ENCODE results near the gene DERL3. TPM values are rescaled to one million over a fixed set of nuclear protein-coding genes. Genes with fewer than 3 reads are reported as not detected.

The DERL3 gene
- total and polyA plus RNA-seq, 2 of the 13 experiments (the other 11 are each of a cell fraction or from before 2014, with no cell fraction given), result not detected

GRCh38 chr22:23849009-23850006, 10.5 kb upstream of the DERL3 start (continued):
- no peak for TF ChIP-seq EP300 (IDR thresholded peaks at IDR 0.05; ENCODE audit: low read depth in 2 of 2, low read length in 2 of 2)
- TF ChIP-seq EP300 (CRISPR knock-in tag; IDR thresholded peaks at IDR 0.05; ENCODE audit: borderline replicate concordance), result no peak
- 0 out of 2 replicates have a peak, but pooled peaks have one; percentile 92 for TF ChIP-seq RELA (CRISPR knock-in tag; IDR thresholded peaks at IDR 0.05)
- no peak for TF ChIP-seq TRIM24 (CRISPR knock-in tag; IDR thresholded peaks at IDR 0.05)
- TF ChIP-seq ZNF138 (CRISPR knock-in tag; IDR thresholded peaks at IDR 0.05; ENCODE audit: low read depth), result no peak
- no peak for TF ChIP-seq GLI4 (CRISPR knock-in tag; IDR thresholded peaks at IDR 0.05; ENCODE audit: borderline replicate concordance)
- TF ChIP-seq ATF7-NPFF (CRISPR knock-in tag; IDR thresholded peaks at IDR 0.05; ENCODE audit: low read depth), result 0 out of 2 replicates have a peak, but pooled peaks have one; percentile 1
- TF ChIP-seq MZF1 (CRISPR knock-in tag; IDR thresholded peaks at IDR 0.05; ENCODE audit: borderline replicate concordance), result no peak
- TF ChIP-seq, protein P1, sequence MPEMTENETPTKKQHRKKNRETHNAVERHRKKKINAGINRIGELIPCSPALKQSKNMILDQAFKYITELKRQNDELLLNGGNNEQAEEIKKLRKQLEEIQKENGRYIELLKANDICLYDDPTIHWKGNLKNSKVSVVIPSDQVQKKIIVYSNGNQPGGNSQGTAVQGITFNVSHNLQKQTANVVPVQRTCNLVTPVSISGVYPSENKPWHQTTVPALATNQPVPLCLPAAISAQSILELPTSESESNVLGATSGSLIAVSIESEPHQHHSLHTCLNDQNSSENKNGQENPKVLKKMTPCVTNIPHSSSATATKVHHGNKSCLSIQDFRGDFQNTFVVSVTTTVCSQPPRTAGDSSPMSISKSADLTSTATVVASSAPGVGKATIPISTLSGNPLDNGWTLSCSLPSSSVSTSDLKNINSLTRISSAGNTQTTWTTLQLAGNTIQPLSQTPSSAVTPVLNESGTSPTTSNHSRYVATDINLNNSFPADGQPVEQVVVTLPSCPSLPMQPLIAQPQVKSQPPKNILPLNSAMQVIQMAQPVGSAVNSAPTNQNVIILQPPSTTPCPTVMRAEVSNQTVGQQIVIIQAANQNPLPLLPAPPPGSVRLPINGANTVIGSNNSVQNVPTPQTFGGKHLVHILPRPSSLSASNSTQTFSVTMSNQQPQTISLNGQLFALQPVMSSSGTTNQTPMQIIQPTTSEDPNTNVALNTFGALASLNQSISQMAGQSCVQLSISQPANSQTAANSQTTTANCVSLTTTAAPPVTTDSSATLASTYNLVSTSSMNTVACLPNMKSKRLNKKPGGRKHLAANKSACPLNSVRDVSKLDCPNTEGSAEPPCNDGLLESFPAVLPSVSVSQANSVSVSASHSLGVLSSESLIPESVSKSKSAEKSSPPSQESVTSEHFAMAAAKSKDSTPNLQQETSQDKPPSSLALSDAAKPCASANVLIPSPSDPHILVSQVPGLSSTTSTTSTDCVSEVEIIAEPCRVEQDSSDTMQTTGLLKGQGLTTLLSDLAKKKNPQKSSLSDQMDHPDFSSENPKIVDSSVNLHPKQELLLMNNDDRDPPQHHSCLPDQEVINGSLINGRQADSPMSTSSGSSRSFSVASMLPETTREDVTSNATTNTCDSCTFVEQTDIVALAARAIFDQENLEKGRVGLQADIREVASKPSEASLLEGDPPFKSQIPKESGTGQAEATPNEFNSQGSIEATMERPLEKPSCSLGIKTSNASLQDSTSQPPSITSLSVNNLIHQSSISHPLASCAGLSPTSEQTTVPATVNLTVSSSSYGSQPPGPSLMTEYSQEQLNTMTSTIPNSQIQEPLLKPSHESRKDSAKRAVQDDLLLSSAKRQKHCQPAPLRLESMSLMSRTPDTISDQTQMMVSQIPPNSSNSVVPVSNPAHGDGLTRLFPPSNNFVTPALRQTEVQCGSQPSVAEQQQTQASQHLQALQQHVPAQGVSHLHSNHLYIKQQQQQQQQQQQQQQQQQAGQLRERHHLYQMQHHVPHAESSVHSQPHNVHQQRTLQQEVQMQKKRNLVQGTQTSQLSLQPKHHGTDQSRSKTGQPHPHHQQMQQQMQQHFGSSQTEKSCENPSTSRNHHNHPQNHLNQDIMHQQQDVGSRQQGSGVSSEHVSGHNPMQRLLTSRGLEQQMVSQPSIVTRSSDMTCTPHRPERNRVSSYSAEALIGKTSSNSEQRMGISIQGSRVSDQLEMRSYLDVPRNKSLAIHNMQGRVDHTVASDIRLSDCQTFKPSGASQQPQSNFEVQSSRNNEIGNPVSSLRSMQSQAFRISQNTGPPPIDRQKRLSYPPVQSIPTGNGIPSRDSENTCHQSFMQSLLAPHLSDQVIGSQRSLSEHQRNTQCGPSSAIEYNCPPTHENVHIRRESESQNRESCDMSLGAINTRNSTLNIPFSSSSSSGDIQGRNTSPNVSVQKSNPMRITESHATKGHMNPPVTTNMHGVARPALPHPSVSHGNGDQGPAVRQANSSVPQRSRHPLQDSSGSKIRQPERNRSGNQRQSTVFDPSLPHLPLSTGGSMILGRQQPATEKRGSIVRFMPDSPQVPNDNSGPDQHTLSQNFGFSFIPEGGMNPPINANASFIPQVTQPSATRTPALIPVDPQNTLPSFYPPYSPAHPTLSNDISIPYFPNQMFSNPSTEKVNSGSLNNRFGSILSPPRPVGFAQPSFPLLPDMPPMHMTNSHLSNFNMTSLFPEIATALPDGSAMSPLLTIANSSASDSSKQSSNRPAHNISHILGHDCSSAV (CRISPR knock-in tag; IDR thresholded peaks at IDR 0.05; ENCODE audit: borderline replicate concordance), result no peak
- TF ChIP-seq, protein P2, sequence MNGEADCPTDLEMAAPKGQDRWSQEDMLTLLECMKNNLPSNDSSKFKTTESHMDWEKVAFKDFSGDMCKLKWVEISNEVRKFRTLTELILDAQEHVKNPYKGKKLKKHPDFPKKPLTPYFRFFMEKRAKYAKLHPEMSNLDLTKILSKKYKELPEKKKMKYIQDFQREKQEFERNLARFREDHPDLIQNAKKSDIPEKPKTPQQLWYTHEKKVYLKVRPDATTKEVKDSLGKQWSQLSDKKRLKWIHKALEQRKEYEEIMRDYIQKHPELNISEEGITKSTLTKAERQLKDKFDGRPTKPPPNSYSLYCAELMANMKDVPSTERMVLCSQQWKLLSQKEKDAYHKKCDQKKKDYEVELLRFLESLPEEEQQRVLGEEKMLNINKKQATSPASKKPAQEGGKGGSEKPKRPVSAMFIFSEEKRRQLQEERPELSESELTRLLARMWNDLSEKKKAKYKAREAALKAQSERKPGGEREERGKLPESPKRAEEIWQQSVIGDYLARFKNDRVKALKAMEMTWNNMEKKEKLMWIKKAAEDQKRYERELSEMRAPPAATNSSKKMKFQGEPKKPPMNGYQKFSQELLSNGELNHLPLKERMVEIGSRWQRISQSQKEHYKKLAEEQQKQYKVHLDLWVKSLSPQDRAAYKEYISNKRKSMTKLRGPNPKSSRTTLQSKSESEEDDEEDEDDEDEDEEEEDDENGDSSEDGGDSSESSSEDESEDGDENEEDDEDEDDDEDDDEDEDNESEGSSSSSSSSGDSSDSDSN (CRISPR knock-in tag; IDR thresholded peaks at IDR 0.05), result peak; percentile 67
- no peak for TF ChIP-seq TBP (CRISPR knock-in tag; IDR thresholded peaks at IDR 0.05)
- peak; percentile 92 for TF ChIP-seq KDM2A (CRISPR knock-in tag; IDR thresholded peaks at IDR 0.05; ENCODE audit: borderline replicate concordance, low read depth)
- TF ChIP-seq JDP2 (CRISPR knock-in tag; IDR thresholded peaks at IDR 0.05; ENCODE audit: borderline replicate concordance), result no peak
- TF ChIP-seq ERF (CRISPR knock-in tag; IDR thresholded peaks at IDR 0.05), result peak; percentile 67; the same call in 1 of the 2 replicates
- no peak for TF ChIP-seq ZNF709 (CRISPR knock-in tag; IDR thresholded peaks at IDR 0.05)
- no peak for TF ChIP-seq RFX3 (CRISPR knock-in tag; IDR thresholded peaks at IDR 0.05)
- TF ChIP-seq TEAD3 (CRISPR knock-in tag; optimal IDR thresholded peaks at IDR 0.05; ENCODE audit: borderline replicate concordance), result peak; percentile 20
- no peak for TF ChIP-seq ZNF577 (CRISPR knock-in tag; IDR thresholded peaks at IDR 0.05; ENCODE audit: borderline replicate concordance, low read depth)
- TF ChIP-seq ZNF75D (CRISPR knock-in tag; IDR thresholded peaks at IDR 0.05; ENCODE audit: borderline replicate concordance), result no peak
